Cardiac fibroblast (primary cell): ENCODE results near the gene ASIC3.

Source experiments
- DNase-seq, 2 donors: peaks; one replicate each; pipeline versions ENCODE4 v3.0.0 to v3.0.0-alpha.2; 2010; ENCODE audit warnings: low read depth in 2 of 2
- H3K4me3 ChIP-seq, 2 donors: replicated peaks in 1 of 2; 1 replicate in 1 of 2; 2 replicates in 1 of 2; pipeline ENCODE4 v1.5.1; 2011; ENCODE audit warnings: low read depth in 2 of 2, low read length in 2 of 2, mild to moderate bottlenecking in 2 of 2, moderate library complexity in 1 of 2
- TF ChIP-seq, protein P1 (sequence below): IDR thresholded peaks from one replicate; pipeline ENCODE4 v1.5.1; 2011; ENCODE audit warnings: low read depth, mild to moderate bottlenecking, low read length, inconsistent platforms

Gene ASIC3

GRCh38 chr7:151085691-151086620 lies 37.6 kb downstream of the ASIC3 start, which contains the start of gene AGAP3:
AGAP3 (plus strand) TSS chr7:151086475; CDS start chr7:151086742, 267 bp downstream.
- peak within 1 kb of the TSS; percentile 74 to 81 for H3K4me3 ChIP-seq
- TF ChIP-seq, protein P1, sequence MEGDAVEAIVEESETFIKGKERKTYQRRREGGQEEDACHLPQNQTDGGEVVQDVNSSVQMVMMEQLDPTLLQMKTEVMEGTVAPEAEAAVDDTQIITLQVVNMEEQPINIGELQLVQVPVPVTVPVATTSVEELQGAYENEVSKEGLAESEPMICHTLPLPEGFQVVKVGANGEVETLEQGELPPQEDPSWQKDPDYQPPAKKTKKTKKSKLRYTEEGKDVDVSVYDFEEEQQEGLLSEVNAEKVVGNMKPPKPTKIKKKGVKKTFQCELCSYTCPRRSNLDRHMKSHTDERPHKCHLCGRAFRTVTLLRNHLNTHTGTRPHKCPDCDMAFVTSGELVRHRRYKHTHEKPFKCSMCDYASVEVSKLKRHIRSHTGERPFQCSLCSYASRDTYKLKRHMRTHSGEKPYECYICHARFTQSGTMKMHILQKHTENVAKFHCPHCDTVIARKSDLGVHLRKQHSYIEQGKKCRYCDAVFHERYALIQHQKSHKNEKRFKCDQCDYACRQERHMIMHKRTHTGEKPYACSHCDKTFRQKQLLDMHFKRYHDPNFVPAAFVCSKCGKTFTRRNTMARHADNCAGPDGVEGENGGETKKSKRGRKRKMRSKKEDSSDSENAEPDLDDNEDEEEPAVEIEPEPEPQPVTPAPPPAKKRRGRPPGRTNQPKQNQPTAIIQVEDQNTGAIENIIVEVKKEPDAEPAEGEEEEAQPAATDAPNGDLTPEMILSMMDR: no peak
- DNase-seq: peak; percentile 66 to 81

GRCh38 chr7:151086802-151087244 lies 38.5 kb downstream of the ASIC3 start:
- peak in 1 of 2 donors; percentile 47 for DNase-seq

DNA sequence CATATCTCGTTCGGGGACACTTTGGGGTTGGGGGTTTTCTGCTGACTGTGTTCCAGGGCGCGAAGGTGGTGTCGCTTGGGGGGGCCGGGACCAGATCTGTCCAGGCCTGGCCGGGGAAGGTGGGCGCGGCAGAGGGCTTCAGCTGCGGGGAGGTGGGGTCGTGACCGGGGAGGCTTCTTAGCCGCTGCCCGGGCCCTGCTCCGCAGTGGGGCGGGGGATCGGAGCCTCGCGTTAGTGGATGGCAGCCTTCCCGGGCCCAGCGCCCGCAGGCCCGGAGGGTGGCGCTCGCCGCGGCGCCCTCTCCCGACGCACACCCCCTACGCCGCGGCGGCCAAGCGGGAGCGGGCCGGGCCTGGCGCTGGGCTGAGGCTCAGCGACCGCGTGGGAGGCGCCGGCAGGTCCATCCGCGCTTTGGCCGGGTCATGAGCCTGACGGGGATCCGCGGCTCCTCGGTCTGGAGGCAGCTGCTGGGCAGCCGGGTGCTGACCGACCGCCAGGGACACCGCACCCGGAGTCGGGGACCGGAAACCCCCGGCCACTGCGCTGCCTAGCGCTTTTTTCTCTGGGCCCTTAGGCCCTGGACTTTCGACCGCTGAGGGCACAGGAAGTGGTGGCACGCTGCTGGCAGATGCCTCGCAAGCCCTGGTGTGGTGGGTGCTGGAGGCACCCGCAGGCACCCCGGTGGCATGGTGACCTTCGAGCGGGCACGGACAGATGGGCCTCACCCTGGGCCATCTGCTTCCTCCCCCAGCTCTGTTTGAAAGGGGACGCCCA lies 39.1 kb downstream of the ASIC3 start:
- peak; percentile 60 to 69 for DNase-seq
- TF ChIP-seq, protein P1: no peak
- peak overlapping the region; percentile 74 to 81 for H3K4me3 ChIP-seq

More at GRCh38 chr7:151086802-151087244, 38.5 kb downstream of the ASIC3 start:
- TF ChIP-seq, protein P1: no peak
- H3K4me3 ChIP-seq: peak overlapping the region; percentile 74 to 81

DNA sequence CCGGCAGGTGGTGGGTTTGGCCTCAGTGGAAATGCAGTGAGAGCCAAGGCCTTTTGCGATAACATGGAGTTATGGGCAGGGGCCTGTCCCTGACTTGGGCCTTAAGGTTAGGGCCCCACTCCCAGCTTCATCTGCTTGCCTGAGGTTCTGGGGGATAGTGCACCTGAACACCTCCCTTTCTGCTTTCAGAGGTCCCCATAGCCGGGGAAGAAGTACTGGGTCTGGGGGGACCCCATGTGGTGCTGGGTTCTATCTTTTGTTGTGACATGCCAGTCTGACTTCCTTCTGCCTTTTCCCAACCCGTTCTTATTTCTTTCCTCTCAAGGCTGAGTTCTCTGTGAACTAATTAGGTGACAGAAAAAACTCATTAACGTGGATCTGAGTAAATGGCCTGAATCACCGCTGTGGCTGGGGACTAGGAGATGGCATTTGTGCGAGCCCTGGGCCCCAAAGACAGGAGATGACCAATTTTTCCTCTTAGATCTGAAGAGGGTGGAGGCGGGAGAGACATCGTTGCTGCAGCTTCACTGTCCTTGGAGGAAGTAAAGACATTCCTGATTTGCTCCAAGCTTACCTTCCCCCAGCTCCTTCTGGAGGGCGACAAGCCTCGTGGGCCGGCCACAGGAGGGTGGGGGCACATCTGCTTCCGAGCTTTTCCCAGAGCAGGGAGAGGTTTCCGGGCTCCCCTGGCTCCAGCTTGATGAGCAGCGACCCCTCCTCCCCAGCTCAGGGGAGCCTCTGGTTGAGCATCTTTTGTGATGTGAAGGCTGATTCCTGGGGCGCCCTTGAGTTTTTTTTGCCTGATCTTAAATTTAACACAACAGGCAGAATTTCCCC lies 39.9 kb downstream of the ASIC3 start:
- DNase-seq: peak in 1 of 2 donors; percentile 15

GRCh38 chr7:151088856-151089699 lies 40.7 kb downstream of the ASIC3 start:
- DNase-seq: peak; percentile 67 to 75
- peak overlapping the region; percentile 57 to 81 for H3K4me3 ChIP-seq

More for the DNA sequence above, 39.9 kb downstream of the ASIC3 start:
- TF ChIP-seq, protein P1: no peak
- peak overlapping the region; percentile 57 to 81 for H3K4me3 ChIP-seq

More at GRCh38 chr7:151088856-151089699, 40.7 kb downstream of the ASIC3 start:
- TF ChIP-seq, protein P1: no peak
